H1 (cell line): ENCODE results near the gene TCERG1L. TPM values are rescaled to one million over a fixed set of nuclear protein-coding genes. Genes with fewer than 3 reads are reported as not detected.

Experiments used
- CTCF ChIA-PET: fragments of 300-600 bp; sonication (Branson Sonifier 250); formaldehyde crosslinking; loops from one replicate; lab custom pipeline; 2021; ENCODE audit not compliant: partially characterized antibody; lab: Charles Lee
- POLR2A ChIA-PET: fragments of 300-600 bp; sonication (Branson Sonifier 250); formaldehyde crosslinking; loops from one replicate; lab custom pipeline; 2021; ENCODE audit warnings: inconsistent platforms; ENCODE audit not compliant: partially characterized antibody; lab: Charles Lee
- DNase-seq, 2 experiments: peaks; one replicate each; pipeline versions ENCODE4 v3.0.0 to v3.0.0-alpha.2; 2010 to 2022; ENCODE audit warnings: low spot score in 2 of 2, low read depth in 1 of 2, mixed read lengths in 1 of 2
- FAIRE-seq: peaks from 2 replicates; lab custom pipeline; 2011; peaks lifted over from hg19 to GRCh38; lab: Jason Lieb, UNC
- H2AFZ ChIP-seq: 2 replicates; pipeline ENCODE4 v1.8.1; 2012; ENCODE audit warnings: low read length, inconsistent platforms
- H2AK5ac ChIP-seq: 2 replicates; pipeline ENCODE4 v1.6.1; 2013; ENCODE audit warnings: low read depth, low read length
- H2BK120ac ChIP-seq: replicated peaks from 2 replicates; pipeline ENCODE3; 2013; ENCODE audit warnings: low read depth, low read length, inconsistent platforms
- H2BK12ac ChIP-seq: 2 replicates; pipeline ENCODE4 v1.6.1; 2013; ENCODE audit warnings: low read depth, low read length
- H2BK15ac ChIP-seq: 2 replicates; pipeline ENCODE4 v1.6.1; 2013; ENCODE audit warnings: low read length
- H2BK20ac ChIP-seq: 2 replicates; pipeline ENCODE4 v1.6.1; 2013; ENCODE audit warnings: low read length
- H2BK5ac ChIP-seq: 2 replicates; pipeline ENCODE4 v1.6.1; 2013; ENCODE audit warnings: low read depth, low read length
- H3K14ac ChIP-seq: 2 replicates; pipeline ENCODE4 v1.6.1; 2013; ENCODE audit warnings: inconsistent platforms; ENCODE audit not compliant: insufficient read length
- H3K18ac ChIP-seq: 2 replicates; pipeline ENCODE4 v1.6.1; 2013; ENCODE audit warnings: low read length; ENCODE audit errors: extremely low read depth
- H3K23ac ChIP-seq: 2 replicates; pipeline ENCODE4 v1.6.1; 2013; ENCODE audit warnings: inconsistent platforms; ENCODE audit not compliant: insufficient read length
- H3K23me2 ChIP-seq: 2 replicates; pipeline ENCODE4 v1.6.1; 2013; ENCODE audit warnings: low read depth, low read length
- H3K27ac ChIP-seq: 2 replicates; pipeline ENCODE4 v1.6.1; 2011; ENCODE audit warnings: low read depth, low read length, inconsistent platforms
- H3K27me3 ChIP-seq, 4 experiments: replicated peaks in 1 of 4; 1 replicate in 1 of 4; 2 replicates in 3 of 4; pipeline versions ENCODE4 v1.6.1 to v1.8.1; 2011 to 2013; ENCODE audit warnings: low read length in 3 of 4, mild to moderate bottlenecking in 3 of 4, inconsistent platforms in 2 of 4, mixed read lengths in 2 of 4, moderate library complexity in 1 of 4; ENCODE audit not compliant: control insufficient read depth in 3 of 4, insufficient read depth in 3 of 4; ENCODE audit errors: extremely low read depth in 1 of 4
- H3K36me3 ChIP-seq, 4 experiments: 2 replicates each; pipeline versions ENCODE4 v1.6.1 to v1.8.1; 2011 to 2013; ENCODE audit warnings: mild to moderate bottlenecking in 4 of 4, low read length in 3 of 4, moderate library complexity in 2 of 4, control low read depth in 1 of 4, inconsistent platforms in 1 of 4; ENCODE audit not compliant: insufficient read depth in 4 of 4, control insufficient read depth in 2 of 4
- H3K4ac ChIP-seq: replicated peaks from 2 replicates; pipeline ENCODE3; 2013; ENCODE audit warnings: low read length, low read depth, mixed read lengths, inconsistent platforms; ENCODE audit not compliant: insufficient read length
- H3K4me1 ChIP-seq, 4 experiments: replicated peaks in 1 of 4; 1 replicate in 1 of 4; 2 replicates in 3 of 4; pipeline versions ENCODE4 v1.6.1 to v1.8.1; 2011 to 2013; ENCODE audit warnings: low read length in 3 of 4, inconsistent platforms in 2 of 4, mixed read lengths in 1 of 4; ENCODE audit not compliant: insufficient read depth in 4 of 4, control insufficient read depth in 3 of 4
- H3K4me2 ChIP-seq, 2 experiments: 2 replicates each; pipeline versions ENCODE4 v1.6.1 to v1.8.1; 2011 to 2013; ENCODE audit warnings: low read depth in 2 of 2, low read length in 2 of 2, control low read depth in 1 of 2, inconsistent platforms in 1 of 2, mild to moderate bottlenecking in 1 of 2; ENCODE audit not compliant: insufficient read depth in 1 of 2
- H3K4me3 ChIP-seq, 4 experiments: fragments of 200-600, 300-600 bp in 1 of 4; sonication (generic), shearing (Covaris generic), sonication (Bioruptor Twin) in 1 of 4; 2 replicates each; pipeline versions ENCODE4 v1.5.1 to v1.8.1; 2011 to 2016; ENCODE audit warnings: low read length in 4 of 4, low read depth in 3 of 4, control low read depth in 2 of 4, inconsistent platforms in 2 of 4, mild to moderate bottlenecking in 2 of 4, mixed read lengths in 1 of 4, moderate library complexity in 1 of 4; ENCODE audit not compliant: insufficient read depth in 2 of 4; ENCODE audit errors: extremely low read depth in 1 of 4
- H3K56ac ChIP-seq: replicated peaks from 2 replicates; pipeline ENCODE3; 2013; ENCODE audit warnings: low read depth, mild to moderate bottlenecking, mixed read lengths, low read length, inconsistent platforms; ENCODE audit not compliant: insufficient read length
- H3K79me1 ChIP-seq: 2 replicates; pipeline ENCODE4 v1.6.1; 2013; ENCODE audit warnings: low read depth, low read length, control low read depth
- H3K79me2 ChIP-seq, 2 experiments: 2 replicates each; pipeline versions ENCODE4 v1.6.1 to v1.8.1; 2012 to 2013; ENCODE audit warnings: low read length in 2 of 2, mild to moderate bottlenecking in 2 of 2, inconsistent platforms in 1 of 2; ENCODE audit not compliant: insufficient read depth in 2 of 2, control insufficient read depth in 1 of 2
- H3K9ac ChIP-seq, 4 experiments: replicated peaks in 1 of 4; 1 replicate in 1 of 4; 2 replicates in 3 of 4; pipeline versions ENCODE4 v1.6.1 to v1.8.1; 2011 to 2013; ENCODE audit warnings: low read depth in 3 of 4, low read length in 3 of 4, control low read depth in 2 of 4, mild to moderate bottlenecking in 2 of 4, moderate library complexity in 2 of 4, inconsistent platforms in 1 of 4; ENCODE audit errors: extremely low read depth in 1 of 4
- H3K9me3 ChIP-seq, 2 experiments: 2 replicates each; pipeline versions ENCODE4 v1.6.1 to v1.8.1; 2012 to 2013; ENCODE audit warnings: mild to moderate bottlenecking in 2 of 2, moderate library complexity in 2 of 2, control low read depth in 1 of 2, inconsistent platforms in 1 of 2, low read depth in 1 of 2, low read length in 1 of 2, mixed read lengths in 1 of 2; ENCODE audit not compliant: insufficient read depth in 2 of 2
- H4K20me1 ChIP-seq, 2 experiments: replicated peaks in 1 of 2; 2 replicates each; pipeline versions ENCODE3 to v1.8.1; 2011 to 2013; ENCODE audit warnings: inconsistent platforms in 2 of 2, low read length in 2 of 2, mild to moderate bottlenecking in 1 of 2; ENCODE audit not compliant: insufficient read depth in 2 of 2, control insufficient read depth in 1 of 2
- H4K5ac ChIP-seq: 2 replicates; pipeline ENCODE4 v1.6.1; 2013; ENCODE audit warnings: low read length, low read depth, mixed read lengths, inconsistent platforms; ENCODE audit not compliant: insufficient read length
- H4K8ac ChIP-seq: 2 replicates; pipeline ENCODE4 v1.8.0; 2013; ENCODE audit warnings: mild to moderate bottlenecking, moderate library complexity, low read length, inconsistent platforms; ENCODE audit not compliant: insufficient read depth; ENCODE audit errors: extremely low read depth
- H4K91ac ChIP-seq: replicated peaks from 2 replicates; pipeline ENCODE3; 2013; ENCODE audit warnings: low read length, mixed read lengths, inconsistent platforms; ENCODE audit not compliant: insufficient read length
- CREB1 ChIP-seq: IDR thresholded peaks from 2 replicates; pipeline ENCODE4 v1.6.1; 2012; ENCODE audit warnings: inconsistent platforms
- EGR1 ChIP-seq: IDR thresholded peaks from 2 replicates; pipeline ENCODE4 v1.6.1; 2011; ENCODE audit warnings: low read depth, low read length, borderline replicate concordance
- JUN ChIP-seq: IDR thresholded peaks from 2 replicates; pipeline ENCODE4 v1.6.1; 2011; ENCODE audit warnings: low read depth, mild to moderate bottlenecking, improper control_type of control experiment, low read length
- PHF8 ChIP-seq: fragments of 200-600 bp; sonication (generic); conservative IDR thresholded peaks from 2 replicates; pipeline ENCODE4 v1.7.1; 2012; ENCODE audit warnings: low read depth, mild to moderate bottlenecking, inconsistent platforms, low read length, moderate library complexity
- POU5F1 ChIP-seq: IDR thresholded peaks from 2 replicates; pipeline ENCODE4 v1.6.1; 2011; ENCODE audit warnings: low read depth, mild to moderate bottlenecking, low read length, moderate library complexity
- RFX5 ChIP-seq: IDR thresholded peaks from 2 replicates; pipeline ENCODE4 v1.6.1; 2011; ENCODE audit warnings: low read depth, low read length, improper control_type of control experiment, borderline replicate concordance
- RNF2 ChIP-seq: fragments of 200-900, 300-1000 bp; sonication (generic); IDR thresholded peaks from 2 replicates; pipeline ENCODE4 v1.7.1; 2016; ENCODE audit warnings: borderline replicate concordance, low read depth, mild to moderate bottlenecking, antibody characterized with exemption, low read length; ENCODE audit not compliant: poor library complexity, severe bottlenecking; ENCODE audit errors: missing control alignments
- RXRA ChIP-seq: IDR thresholded peaks from 2 replicates; pipeline ENCODE4 v1.6.1; 2011; ENCODE audit warnings: low read depth, mild to moderate bottlenecking, low read length, moderate library complexity; ENCODE audit not compliant: insufficient read depth
- WGBS, 2 experiments: shearing (Covaris generic) in 1 of 2; methylation state at CpG; one replicate each; pipeline versions ENCODE4 v1.1.6 to v1.1.7; 2013 to 2015; ENCODE audit warnings: low lambda C conversion rate in 2 of 2, mixed read lengths in 2 of 2, inconsistent platforms in 1 of 2, low coverage in 1 of 2, missing lambda C conversion rate in 1 of 2; ENCODE audit not compliant: insufficient replicate concordance in 2 of 2, insufficient coverage in 1 of 2, insufficient read length in 1 of 2; ENCODE audit errors: extremely low coverage in 1 of 2, missing lambda C conversion rate in 1 of 2; 5-methylcytosine and 5-hydroxymethylcytosine counted together
- polyA plus RNA-seq, 7 experiments: library from polyadenylated mRNA; depleted of rRNA in 3 of 7; stranded (reverse) in 5 of 7; unstranded in 2 of 7; fragments of >200 nt in 5 of 7; fragments of 200-250 nt in 2 of 7; gene quantifications; 1 replicate in 5 of 7; 2 replicates in 1 of 7; 4 replicates in 1 of 7; pipeline versions ENCODE4 v1.2.1 to v1.2.3, GENCODE V29; 2011 to 2013; ENCODE audit warnings: missing spikeins in 2 of 7, mixed read lengths in 2 of 7
- total RNA-seq: library from RNA; stranded (reverse); fragmentation: NEBNext Ultra II Directional; extraction: Animal tissue kit (Norgen Biotek cat#: 25700); gene quantifications from 2 replicates; pipeline ENCODE4 v1.2.1, GENCODE V29; 2021
- TF ChIP-seq, protein P1 (sequence below): IDR thresholded peaks from 2 replicates; pipeline ENCODE4 v1.6.1; 2011; ENCODE audit warnings: low read depth, mild to moderate bottlenecking, low read length; ENCODE audit not compliant: insufficient read depth

TCERG1L gene
- total and polyA plus RNA-seq, 2 of the 8 experiments (the other 6 are each of a cell fraction or from before 2014, with no cell fraction given) = 3.9 to 6.9 TPM

DNA sequence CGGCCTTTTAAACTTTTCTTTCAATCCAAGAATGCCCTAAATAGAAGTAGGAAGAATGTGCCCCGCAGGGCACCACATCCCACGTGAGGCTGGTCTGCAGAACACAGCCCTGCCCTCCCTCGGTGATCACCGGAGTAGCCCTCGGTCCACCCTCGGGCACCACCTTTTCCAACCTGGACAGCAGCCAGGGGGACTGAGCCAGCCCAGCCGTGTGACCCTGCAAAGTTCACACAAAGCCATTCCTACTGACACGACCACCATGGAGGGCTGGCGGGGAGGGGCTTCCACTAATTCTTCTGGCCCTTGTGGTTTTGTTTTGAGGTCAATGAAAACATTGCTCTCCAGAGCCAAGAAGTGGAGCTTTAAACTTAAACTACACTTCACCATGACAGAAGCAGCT lies 132.2 kb downstream of the TCERG1L start:
- no peak overlapping the region for H2AK5ac ChIP-seq
- no peak overlapping the region for H3K27ac ChIP-seq
- ChIA-PET CTCF (interaction anchor here (1.1 kb wide), 1 partner anchor 38 kb away, joined by 4 read pairs; no protein-coding TSS in a partner anchor), POLR2A (no interaction called here)
- H3K9me3 ChIP-seq = peaks cover 0 to 9% of the 10 kb centered on the region in 2 experiments; a peak in 1 of 4 replicates
- no peaks in the 10 kb centered on the region for H3K79me2 ChIP-seq
- H4K91ac ChIP-seq = no peak overlapping the region
- no peak overlapping the region for H3K23ac ChIP-seq
- FAIRE-seq = no peak
- no peak overlapping the region for H3K4me2 ChIP-seq
- H2BK5ac ChIP-seq = no peak overlapping the region
- no peak overlapping the region for H2BK120ac ChIP-seq
- no peak overlapping the region for H2BK15ac ChIP-seq
- H3K56ac ChIP-seq = no peak overlapping the region
- no peak overlapping the region for H2BK12ac ChIP-seq
- peak overlapping the region; percentile 1; the same call in 1 of the 2 replicates for H4K8ac ChIP-seq
- 88% methylated on average over 10 of the region's 10 CpGs; no CpG with 5 or more reads in 1 of the 2 experiments for WGBS, 2 experiments
- H2AFZ ChIP-seq = no peak overlapping the region
- peak in 1 of 2 experiments; percentile 34 for DNase-seq
- peaks cover 0 to 2% (median 0%) of the 10 kb centered on the region in 4 experiments; a peak in 1 of 7 replicates for H3K4me1 ChIP-seq
- no peak overlapping the region for H2BK20ac ChIP-seq
- no peaks in the 10 kb centered on the region for H3K23me2 ChIP-seq
- H3K27me3 ChIP-seq = peaks cover 0 to 3% (median 0%) of the 10 kb centered on the region in 4 experiments; a peak in 1 of 7 replicates
- H3K36me3 ChIP-seq = no peaks in the 10 kb centered on the region
- no peak overlapping the region for H3K4me3 ChIP-seq
- H3K79me1 ChIP-seq = peaks cover 2% of the 10 kb centered on the region; the same call in 1 of the 2 replicates
- no peak overlapping the region for H3K4ac ChIP-seq
- no peak overlapping the region for H3K9ac ChIP-seq
- H3K18ac ChIP-seq = no peak overlapping the region
- no peak overlapping the region for H3K14ac ChIP-seq
- no peak overlapping the region for H4K5ac ChIP-seq
- H4K20me1 ChIP-seq = peaks cover 0 to 7% of the 10 kb centered on the region in 2 experiments
- TF ChIP-seq RFX5 (no peak), CREB1 (no peak), RXRA (no peak), JUN (no peak), RNF2 (no peak), POU5F1 (no peak), EGR1 (no peak), PHF8 (no peak)
- TF ChIP-seq, protein P1, sequence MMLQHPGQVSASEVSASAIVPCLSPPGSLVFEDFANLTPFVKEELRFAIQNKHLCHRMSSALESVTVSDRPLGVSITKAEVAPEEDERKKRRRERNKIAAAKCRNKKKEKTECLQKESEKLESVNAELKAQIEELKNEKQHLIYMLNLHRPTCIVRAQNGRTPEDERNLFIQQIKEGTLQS = no peak
